DND-41 (cell line): Measurements from ENCODE around the gene HLA-DMA.
A peak's percentile ranks its signal among the peaks of the same experiment; 100 is the strongest.

Source experiments
- ATAC-seq: fragments of 200-7000 bp; cut with Tn5 transposase; 3 replicates; pipeline ENCODE4 v1.9.1; 2021; ENCODE audit warnings: low read depth; ENCODE audit not compliant: insufficient read depth
- DNase-seq: peaks from one replicate; pipeline ENCODE4 v3.0.0-alpha.2; 2020
- H2AFZ ChIP-seq: 2 replicates; pipeline ENCODE4 v1.6.0; 2012; ENCODE audit warnings: low read depth, low read length
- H3K27ac ChIP-seq: 2 replicates; pipeline ENCODE4 v1.5.1; 2012; ENCODE audit warnings: low read length, inconsistent platforms
- H3K27me3 ChIP-seq: fragments of 200-600 bp; sonication (generic); 2 replicates; pipeline ENCODE4 v1.6.0; 2012; ENCODE audit warnings: low read length, mild to moderate bottlenecking, inconsistent platforms; ENCODE audit not compliant: insufficient read depth, poor library complexity
- H3K36me3 ChIP-seq: 2 replicates; pipeline ENCODE4 v1.5.1; 2012; ENCODE audit warnings: low read length, inconsistent platforms; ENCODE audit not compliant: insufficient read depth
- H3K4me1 ChIP-seq: 2 replicates; pipeline ENCODE4 v1.5.1; 2012; ENCODE audit warnings: mild to moderate bottlenecking, low read length; ENCODE audit not compliant: insufficient read depth
- H3K4me2 ChIP-seq: 2 replicates; pipeline ENCODE4 v1.6.0; 2012; ENCODE audit warnings: mild to moderate bottlenecking, moderate library complexity, low read length, inconsistent platforms; ENCODE audit not compliant: insufficient read depth
- H3K4me3 ChIP-seq, 2 experiments: fragments of 200-600 bp in 1 of 2; shearing (Covaris generic) in 1 of 2; 2 replicates each; pipeline ENCODE4 v1.5.1; 2012 to 2016; ENCODE audit warnings: inconsistent platforms in 2 of 2, low read length in 2 of 2, mild to moderate bottlenecking in 2 of 2, low read depth in 1 of 2, moderate library complexity in 1 of 2
- H3K79me2 ChIP-seq: 2 replicates; pipeline ENCODE4 v1.6.0; 2012; ENCODE audit warnings: low read length, inconsistent platforms; ENCODE audit not compliant: insufficient read depth
- H3K9ac ChIP-seq: 2 replicates; pipeline ENCODE4 v1.6.0; 2012; ENCODE audit warnings: low read depth, mild to moderate bottlenecking, inconsistent platforms, low read length, moderate library complexity
- H3K9me3 ChIP-seq: 2 replicates; pipeline ENCODE4 v1.5.1; 2012; ENCODE audit warnings: low read length, moderate library complexity, mild to moderate bottlenecking, inconsistent platforms; ENCODE audit not compliant: insufficient read depth, severe bottlenecking
- H4K20me1 ChIP-seq: 2 replicates; pipeline ENCODE4 v1.6.0; 2012; ENCODE audit warnings: low read length; ENCODE audit not compliant: insufficient read depth
- EZH2 ChIP-seq: IDR thresholded peaks from 3 replicates; pipeline ENCODE4 v1.6.1; 2012; ENCODE audit warnings: borderline replicate concordance, low read depth, mild to moderate bottlenecking, moderate library complexity, low read length, inconsistent platforms; ENCODE audit not compliant: severe bottlenecking
- TF ChIP-seq, protein P1 (sequence below): IDR thresholded peaks from 2 replicates; pipeline ENCODE4 v1.5.1; 2012; ENCODE audit warnings: borderline replicate concordance, low read length, moderate library complexity, mild to moderate bottlenecking; ENCODE audit not compliant: poor library complexity, severe bottlenecking; ENCODE audit errors: extremely low read depth

Gene HLA-DMA

DNA sequence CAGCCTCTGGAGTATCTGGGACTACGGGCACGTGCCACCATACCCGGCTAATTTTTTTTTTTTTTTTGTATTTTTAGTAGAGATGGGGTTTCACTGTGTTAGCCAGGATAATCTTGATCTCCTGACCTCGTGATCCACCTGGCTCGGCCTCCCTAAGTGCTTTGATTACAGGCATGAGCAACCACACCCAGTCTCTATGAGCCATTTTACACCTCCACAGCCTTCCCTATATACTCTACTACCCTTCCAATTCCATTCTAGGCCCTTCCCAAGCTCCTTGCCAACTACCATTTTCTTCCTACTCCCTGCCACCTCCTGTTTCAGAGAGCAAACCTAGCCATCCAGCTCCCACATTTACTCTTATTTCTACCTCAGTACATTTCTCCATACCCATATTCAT, 7.7 kb upstream of the HLA-DMA start:
- no peaks in the 10 kb centered on the region for H4K20me1 ChIP-seq
- no peak overlapping the region for H2AFZ ChIP-seq
- ATAC-seq (no peak), DNase-seq (no peak)
- H3K9me3 ChIP-seq: no peaks in the 10 kb centered on the region
- no peaks in the 10 kb centered on the region for H3K4me1 ChIP-seq
- H3K36me3 ChIP-seq: no peaks in the 10 kb centered on the region
- peaks cover 5% of the 10 kb centered on the region; the same call in 1 of the 2 replicates for H3K79me2 ChIP-seq
- H3K27me3 ChIP-seq: no peaks in the 10 kb centered on the region
- no peak overlapping the region for H3K4me2 ChIP-seq
- no peak overlapping the region for H3K4me3 ChIP-seq
- H3K27ac ChIP-seq: no peak overlapping the region
- TF ChIP-seq, protein P1, sequence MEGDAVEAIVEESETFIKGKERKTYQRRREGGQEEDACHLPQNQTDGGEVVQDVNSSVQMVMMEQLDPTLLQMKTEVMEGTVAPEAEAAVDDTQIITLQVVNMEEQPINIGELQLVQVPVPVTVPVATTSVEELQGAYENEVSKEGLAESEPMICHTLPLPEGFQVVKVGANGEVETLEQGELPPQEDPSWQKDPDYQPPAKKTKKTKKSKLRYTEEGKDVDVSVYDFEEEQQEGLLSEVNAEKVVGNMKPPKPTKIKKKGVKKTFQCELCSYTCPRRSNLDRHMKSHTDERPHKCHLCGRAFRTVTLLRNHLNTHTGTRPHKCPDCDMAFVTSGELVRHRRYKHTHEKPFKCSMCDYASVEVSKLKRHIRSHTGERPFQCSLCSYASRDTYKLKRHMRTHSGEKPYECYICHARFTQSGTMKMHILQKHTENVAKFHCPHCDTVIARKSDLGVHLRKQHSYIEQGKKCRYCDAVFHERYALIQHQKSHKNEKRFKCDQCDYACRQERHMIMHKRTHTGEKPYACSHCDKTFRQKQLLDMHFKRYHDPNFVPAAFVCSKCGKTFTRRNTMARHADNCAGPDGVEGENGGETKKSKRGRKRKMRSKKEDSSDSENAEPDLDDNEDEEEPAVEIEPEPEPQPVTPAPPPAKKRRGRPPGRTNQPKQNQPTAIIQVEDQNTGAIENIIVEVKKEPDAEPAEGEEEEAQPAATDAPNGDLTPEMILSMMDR: no peak
- no peak for TF ChIP-seq EZH2
- no peak overlapping the region for H3K9ac ChIP-seq

DNA sequence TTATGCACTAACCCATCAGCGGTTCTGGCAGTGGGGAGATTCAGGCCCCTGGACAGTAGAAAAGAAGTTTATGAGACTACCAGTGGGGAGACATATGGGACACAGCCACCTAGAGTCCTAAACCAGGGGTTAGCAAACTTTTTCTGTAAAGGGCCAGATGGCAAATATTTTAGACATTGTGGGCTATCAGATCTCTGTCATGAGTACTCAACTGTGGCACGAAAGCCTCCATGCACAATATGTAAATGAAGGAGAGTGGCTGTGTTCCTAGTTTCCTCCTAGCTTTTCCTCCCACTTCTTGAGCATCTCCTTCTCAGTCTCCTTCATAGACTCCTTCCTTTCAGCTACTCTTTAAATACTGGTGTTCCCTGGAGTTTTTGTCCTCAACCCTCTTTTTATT, 3.3 kb upstream of the HLA-DMA start:
- DNase-seq (no peak), ATAC-seq (no peak)
- Histone ChIP-seq H3K36me3 (no peaks in the 10 kb centered on the region), H3K4me3 (no peak overlapping the region), H4K20me1 (no peaks in the 10 kb centered on the region), H3K4me1 (peaks cover 7% of the 10 kb centered on the region), H2AFZ (no peak overlapping the region), H3K9me3 (no peaks in the 10 kb centered on the region), H3K79me2 (no peaks in the 10 kb centered on the region), H3K27me3 (no peaks in the 10 kb centered on the region), H3K27ac (no peak overlapping the region), H3K9ac (no peak overlapping the region), H3K4me2 (no peak overlapping the region)
- no peak for TF ChIP-seq EZH2
- TF ChIP-seq, protein P1: no peak

DNA sequence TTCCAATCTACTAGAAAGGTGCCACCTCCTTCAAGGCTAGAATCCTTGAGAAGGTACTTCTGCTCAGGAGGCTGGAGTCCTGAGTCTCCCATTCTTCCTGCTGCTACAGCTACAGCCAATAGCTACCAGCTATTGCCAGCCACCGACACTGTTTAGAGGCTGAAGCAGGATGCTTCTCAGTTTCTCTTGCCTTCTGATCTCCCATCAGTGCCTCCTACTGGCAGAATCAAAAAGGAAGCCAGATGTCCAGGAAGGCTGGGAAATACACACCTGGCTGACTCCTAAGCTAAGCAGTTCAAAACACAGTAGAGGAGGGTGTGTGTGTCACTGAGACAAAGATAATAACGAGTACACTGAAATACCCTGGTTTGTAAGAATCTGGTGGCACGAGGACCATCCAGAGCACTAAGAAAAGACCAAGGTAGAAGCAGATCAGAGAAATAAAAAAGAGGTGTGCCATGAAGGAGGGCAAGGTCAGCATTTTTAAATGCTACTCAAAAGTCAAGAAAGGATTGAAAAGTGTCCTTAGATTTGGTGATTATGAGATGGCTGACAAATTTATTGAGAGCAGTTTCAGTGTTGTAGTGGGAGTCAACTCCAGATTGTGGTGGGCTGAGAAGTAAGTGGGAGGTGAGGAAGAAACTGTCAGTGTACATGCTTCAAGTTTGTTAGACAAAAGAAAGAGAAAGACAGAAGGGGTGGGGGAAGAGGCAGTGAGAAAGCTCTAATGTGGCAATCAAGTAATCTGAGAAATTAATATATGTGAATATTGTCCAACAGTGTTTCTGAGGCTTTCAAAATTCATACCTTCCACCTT, 2.3 kb upstream of the HLA-DMA start:
- Histone ChIP-seq H3K27me3 (no peaks in the 10 kb centered on the region), H4K20me1 (no peaks in the 10 kb centered on the region), H3K79me2 (no peaks in the 10 kb centered on the region), H3K4me3 (no peak overlapping the region), H3K9ac (no peak overlapping the region), H3K4me1 (peaks cover 7% of the 10 kb centered on the region), H2AFZ (no peak overlapping the region), H3K9me3 (no peaks in the 10 kb centered on the region), H3K36me3 (no peaks in the 10 kb centered on the region), H3K27ac (no peak overlapping the region), H3K4me2 (no peak overlapping the region)
- peak; percentile 69 for ATAC-seq
- peak; percentile 62 for DNase-seq
- TF ChIP-seq, protein P1: peak; percentile 73
- TF ChIP-seq EZH2: no peak

DNA sequence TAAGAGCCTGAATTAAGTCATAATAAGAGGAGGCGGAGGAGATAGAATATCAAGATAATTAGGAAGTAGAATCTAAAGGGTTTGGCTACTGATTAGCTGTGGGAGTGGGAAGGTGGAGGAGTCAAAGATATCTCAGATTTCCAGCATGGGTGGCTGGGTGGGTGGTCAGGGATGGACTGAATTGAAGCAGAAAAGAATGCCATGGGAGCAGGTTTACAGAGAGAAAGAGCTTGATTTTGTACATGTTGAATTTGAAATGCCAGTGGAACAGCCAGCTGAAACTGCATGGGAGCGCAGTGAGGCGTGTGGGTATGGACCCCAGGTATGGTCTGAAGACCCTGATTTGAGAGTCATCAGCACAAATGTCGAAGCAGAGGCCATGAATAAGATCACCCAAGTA, 1.4 kb upstream of the HLA-DMA start:
- DNase-seq (no peak), ATAC-seq (no peak)
- H3K9me3 ChIP-seq: no peaks in the 10 kb centered on the region
- no peak overlapping the region for H3K4me2 ChIP-seq
- no peak overlapping the region for H2AFZ ChIP-seq
- no peaks in the 10 kb centered on the region for H3K79me2 ChIP-seq
- peaks cover 7% of the 10 kb centered on the region for H3K4me1 ChIP-seq
- H3K27ac ChIP-seq: no peak overlapping the region
- no peaks in the 10 kb centered on the region for H3K36me3 ChIP-seq
- H4K20me1 ChIP-seq: no peaks in the 10 kb centered on the region
- no peak overlapping the region for H3K4me3 ChIP-seq
- TF ChIP-seq, protein P1: no peak
- no peak for TF ChIP-seq EZH2
- no peak overlapping the region for H3K9ac ChIP-seq
- H3K27me3 ChIP-seq: no peaks in the 10 kb centered on the region
